DMS153 treated with DMSO at 0.1 percent for 48 hours (cell line): ENCODE results near the gene RAB25.

Source experiments
- DNase-seq: peaks from one replicate; lab custom pipeline; 2025; ENCODE audit not compliant: unreplicated experiment; lab: John Stamatoyannopoulos, UW

The RAB25 gene

GRCh38 chr1:156100205-156100995 is 39.4 kb downstream of the RAB25 start:
- DNase-seq = no peak

- no peak for DNase-seq
Observed at GRCh38 chr1:156101880-156102279, 40.9 kb downstream of the RAB25 start.

GRCh38 chr1:156102633-156103511 is 41.9 kb downstream of the RAB25 start:
- no peak for DNase-seq

GRCh38 chr1:156103521-156103947 is 42.6 kb downstream of the RAB25 start:
- DNase-seq = no peak

GRCh38 chr1:156104065-156104810 is 43.3 kb downstream of the RAB25 start:
- peak; percentile 83 for DNase-seq

- no peak for DNase-seq
Observed at GRCh38 chr1:156104861-156105832, 44.2 kb downstream of the RAB25 start.

- DNase-seq = no peak
Observed at GRCh38 chr1:156106624-156107488, 45.9 kb downstream of the RAB25 start.

- no peak for DNase-seq
Observed at GRCh38 chr1:156108057-156108456, 47.1 kb downstream of the RAB25 start.

- no peak for DNase-seq
Observed at GRCh38 chr1:156108664-156109241, 47.8 kb downstream of the RAB25 start.

- DNase-seq = no peak
Observed at GRCh38 chr1:156110252-156110651, 49.3 kb downstream of the RAB25 start.

- no peak for DNase-seq
Observed at GRCh38 chr1:156111355-156111962, 50.5 kb downstream of the RAB25 start.

GRCh38 chr1:156112276-156113137 is 51.5 kb downstream of the RAB25 start:
- no peak for DNase-seq

GRCh38 chr1:156113282-156113950 is 52.5 kb downstream of the RAB25 start:
- no peak for DNase-seq

- peak; percentile 83 for DNase-seq
Observed at GRCh38 chr1:156114101-156114918, 53.4 kb downstream of the RAB25 start, which contains the start of gene LMNA. Gene LMNA (plus strand): TSS chr1:156114711. CDS start chr1:156114919, 208 bp downstream.

GRCh38 chr1:156114919-156115513 is 54.1 kb downstream of the RAB25 start:
- no peak for DNase-seq
